ENCODE results near the gene GPC6. TPM values are rescaled to one million over a fixed set of nuclear protein-coding genes. Genes with fewer than 3 reads are reported as not detected.

Gene GPC6
- total and polyA plus RNA-seq, 4 donors = 5.9 to 29.1 (median 18.2) TPM

DNA sequence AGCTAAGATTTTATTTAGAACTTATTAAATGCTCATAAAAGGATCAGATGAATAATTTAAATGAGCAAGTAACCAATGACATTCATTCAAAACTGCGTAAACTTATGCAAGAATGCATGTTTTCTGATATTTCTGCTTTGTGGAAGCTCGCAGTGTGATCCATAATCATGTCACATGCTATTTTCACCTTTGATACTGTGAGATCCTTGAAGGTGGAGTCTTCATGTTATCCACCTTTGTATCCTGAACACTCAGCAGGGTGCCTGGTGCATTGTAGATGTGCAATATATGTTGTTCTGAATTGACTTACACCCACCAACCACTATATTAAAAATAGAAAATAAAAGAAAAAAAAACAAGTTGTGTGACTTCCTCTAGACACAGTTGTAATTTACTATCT lies 919.4 kb downstream of the GPC6 start:
- H3K36me3 ChIP-seq (ENCODE audit: control insufficient read depth in 4 of 4, insufficient read depth in 3 of 4, low read depth in 1 of 4, low read length in 3 of 4) = no peaks in the 10 kb centered on the region
- no peaks in the 10 kb centered on the region for H3K27me3 ChIP-seq (ENCODE audit: control insufficient read depth in 4 of 4, insufficient read depth in 4 of 4, low read length in 3 of 4)
- WGBS = 46% methylated on average over 2 of the region's 2 CpGs
- H3K4me3 ChIP-seq (ENCODE audit: low read depth in 1 of 3, low read length in 3 of 3) = no peak overlapping the region
- H3K27ac ChIP-seq (ENCODE audit: low read depth in 1 of 2, low read length in 2 of 2) = no peak overlapping the region
- no peaks in the 10 kb centered on the region for H3K9me3 ChIP-seq (ENCODE audit: control insufficient read depth in 4 of 4, low read length in 3 of 4)
- H3K4me1 ChIP-seq (ENCODE audit: control insufficient read depth in 4 of 4, insufficient read depth in 4 of 4, low read length in 3 of 4) = no peaks in the 10 kb centered on the region
- H3K9ac ChIP-seq (ENCODE audit: low read depth in 1 of 2, low read length in 2 of 2) = no peak overlapping the region
- no peak for DNase-seq (ENCODE audit: low spot score)
- TF ChIP-seq TAF1 (conservative IDR thresholded peaks at IDR 0.05) (no peak), FOXA2 (IDR thresholded peaks at IDR 0.05) (no peak), SP1 (IDR thresholded peaks at IDR 0.05) (no peak), RXRA (IDR thresholded peaks at IDR 0.05) (no peak), REST (IDR thresholded peaks at IDR 0.05) (no peak), GABPA (IDR thresholded peaks at IDR 0.05 in 1 of 2, conservative IDR thresholded peaks at IDR 0.05 in 1 of 2) (no peak), NR2F2 (IDR thresholded peaks at IDR 0.05) (no peak), HNF4A (conservative IDR thresholded peaks at IDR 0.05) (no peak), FOXA1 (IDR thresholded peaks at IDR 0.05) (no peak), RAD21 (IDR thresholded peaks at IDR 0.05) (no peak)
- TF ChIP-seq, protein P1, sequence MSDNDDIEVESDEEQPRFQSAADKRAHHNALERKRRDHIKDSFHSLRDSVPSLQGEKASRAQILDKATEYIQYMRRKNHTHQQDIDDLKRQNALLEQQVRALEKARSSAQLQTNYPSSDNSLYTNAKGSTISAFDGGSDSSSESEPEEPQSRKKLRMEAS (IDR thresholded peaks at IDR 0.05) = no peak
- TF ChIP-seq, protein P2, sequence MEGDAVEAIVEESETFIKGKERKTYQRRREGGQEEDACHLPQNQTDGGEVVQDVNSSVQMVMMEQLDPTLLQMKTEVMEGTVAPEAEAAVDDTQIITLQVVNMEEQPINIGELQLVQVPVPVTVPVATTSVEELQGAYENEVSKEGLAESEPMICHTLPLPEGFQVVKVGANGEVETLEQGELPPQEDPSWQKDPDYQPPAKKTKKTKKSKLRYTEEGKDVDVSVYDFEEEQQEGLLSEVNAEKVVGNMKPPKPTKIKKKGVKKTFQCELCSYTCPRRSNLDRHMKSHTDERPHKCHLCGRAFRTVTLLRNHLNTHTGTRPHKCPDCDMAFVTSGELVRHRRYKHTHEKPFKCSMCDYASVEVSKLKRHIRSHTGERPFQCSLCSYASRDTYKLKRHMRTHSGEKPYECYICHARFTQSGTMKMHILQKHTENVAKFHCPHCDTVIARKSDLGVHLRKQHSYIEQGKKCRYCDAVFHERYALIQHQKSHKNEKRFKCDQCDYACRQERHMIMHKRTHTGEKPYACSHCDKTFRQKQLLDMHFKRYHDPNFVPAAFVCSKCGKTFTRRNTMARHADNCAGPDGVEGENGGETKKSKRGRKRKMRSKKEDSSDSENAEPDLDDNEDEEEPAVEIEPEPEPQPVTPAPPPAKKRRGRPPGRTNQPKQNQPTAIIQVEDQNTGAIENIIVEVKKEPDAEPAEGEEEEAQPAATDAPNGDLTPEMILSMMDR (IDR thresholded peaks at IDR 0.05; ENCODE audit: low read depth, low read length, missing input control) = no peak
- TF ChIP-seq, protein P3, sequence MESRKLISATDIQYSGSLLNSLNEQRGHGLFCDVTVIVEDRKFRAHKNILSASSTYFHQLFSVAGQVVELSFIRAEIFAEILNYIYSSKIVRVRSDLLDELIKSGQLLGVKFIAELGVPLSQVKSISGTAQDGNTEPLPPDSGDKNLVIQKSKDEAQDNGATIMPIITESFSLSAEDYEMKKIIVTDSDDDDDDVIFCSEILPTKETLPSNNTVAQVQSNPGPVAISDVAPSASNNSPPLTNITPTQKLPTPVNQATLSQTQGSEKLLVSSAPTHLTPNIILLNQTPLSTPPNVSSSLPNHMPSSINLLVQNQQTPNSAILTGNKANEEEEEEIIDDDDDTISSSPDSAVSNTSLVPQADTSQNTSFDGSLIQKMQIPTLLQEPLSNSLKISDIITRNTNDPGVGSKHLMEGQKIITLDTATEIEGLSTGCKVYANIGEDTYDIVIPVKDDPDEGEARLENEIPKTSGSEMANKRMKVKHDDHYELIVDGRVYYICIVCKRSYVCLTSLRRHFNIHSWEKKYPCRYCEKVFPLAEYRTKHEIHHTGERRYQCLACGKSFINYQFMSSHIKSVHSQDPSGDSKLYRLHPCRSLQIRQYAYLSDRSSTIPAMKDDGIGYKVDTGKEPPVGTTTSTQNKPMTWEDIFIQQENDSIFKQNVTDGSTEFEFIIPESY (IDR thresholded peaks at IDR 0.05) = no peak

DNA sequence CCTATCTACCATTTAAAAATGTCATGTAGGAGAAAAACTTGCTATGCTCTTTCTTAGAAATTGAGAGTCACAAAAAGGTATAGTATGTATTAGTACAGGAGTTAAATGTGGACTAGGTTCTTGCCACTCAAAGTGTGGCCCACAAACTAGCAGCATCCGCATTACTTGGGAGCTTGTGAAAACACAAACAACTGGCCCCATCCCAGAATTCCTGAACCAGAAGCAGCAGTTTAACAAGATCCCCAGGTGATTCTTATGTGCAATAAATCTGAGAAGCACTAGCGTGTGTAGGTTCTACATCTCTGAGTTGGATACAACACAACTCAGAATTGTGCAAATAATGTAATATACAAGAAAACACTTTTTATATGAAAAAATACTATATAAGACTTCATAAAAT lies 927.0 kb downstream of the GPC6 start:
- Histone ChIP-seq H3K27ac (ENCODE audit: low read depth in 1 of 2, low read length in 2 of 2) (no peak overlapping the region), H3K9me3 (ENCODE audit: control insufficient read depth in 4 of 4, low read length in 3 of 4) (no peaks in the 10 kb centered on the region), H3K9ac (ENCODE audit: low read depth in 1 of 2, low read length in 2 of 2) (no peak overlapping the region), H3K4me1 (ENCODE audit: control insufficient read depth in 4 of 4, insufficient read depth in 4 of 4, low read length in 3 of 4) (peaks cover 3 to 39% (median 30%) of the 10 kb centered on the region in 4 donors), H3K27me3 (ENCODE audit: control insufficient read depth in 4 of 4, insufficient read depth in 4 of 4, low read length in 3 of 4) (no peaks in the 10 kb centered on the region), H3K4me3 (ENCODE audit: low read depth in 1 of 3, low read length in 3 of 3) (no peak overlapping the region), H3K36me3 (ENCODE audit: control insufficient read depth in 4 of 4, insufficient read depth in 3 of 4, low read depth in 1 of 4, low read length in 3 of 4) (no peaks in the 10 kb centered on the region)
- 97% methylated on average over 2 of the region's 2 CpGs for WGBS
- TF ChIP-seq TAF1 (conservative IDR thresholded peaks at IDR 0.05) (peak; percentile 4), SP1 (IDR thresholded peaks at IDR 0.05) (no peak)
- no peak for DNase-seq (ENCODE audit: low spot score)

Data from liver (tissue), 9 donors.